HG03439 (cell line): ENCODE results near the gene MYL5.
"Not testable (repeated sequence)": the region's sequence is repeated elsewhere in the genome, so short reads cannot be mapped to it uniquely, and the experiment has no call there.

Source experiments
- ATAC-seq: cut with Tn5 transposase; IDR thresholded peaks from one replicate; pipeline ENCODE4 v1.9.1; 2021; ENCODE audit warnings: mild to moderate bottlenecking, moderate library complexity; ENCODE audit not compliant: unreplicated experiment

The MYL5 gene

DNA sequence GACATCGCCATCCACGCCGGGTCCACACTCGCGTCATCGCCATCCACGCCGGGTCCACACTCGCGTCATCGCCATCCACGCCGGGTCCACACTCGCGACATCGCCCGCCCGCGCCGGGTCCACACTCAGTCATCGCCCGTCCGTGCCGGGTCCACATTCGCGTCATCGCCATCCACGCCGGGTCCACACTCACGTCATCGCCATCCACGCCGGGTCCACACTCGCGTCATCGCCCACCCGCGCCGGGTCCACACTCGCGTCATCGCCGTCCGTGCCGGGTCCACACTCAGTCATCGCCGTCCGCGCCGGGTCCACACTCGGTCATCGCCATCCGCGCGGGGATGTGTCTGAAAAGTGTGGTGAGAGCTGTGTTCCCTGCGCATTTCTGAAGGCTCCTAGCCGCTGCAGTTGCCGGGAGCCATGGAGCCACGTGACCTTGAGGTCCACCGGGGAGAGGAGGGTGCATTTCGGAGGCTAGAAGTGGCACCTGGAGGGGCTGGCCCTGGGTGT is 48.6 kb downstream of the MYL5 start:
- no peak for ATAC-seq

DNA sequence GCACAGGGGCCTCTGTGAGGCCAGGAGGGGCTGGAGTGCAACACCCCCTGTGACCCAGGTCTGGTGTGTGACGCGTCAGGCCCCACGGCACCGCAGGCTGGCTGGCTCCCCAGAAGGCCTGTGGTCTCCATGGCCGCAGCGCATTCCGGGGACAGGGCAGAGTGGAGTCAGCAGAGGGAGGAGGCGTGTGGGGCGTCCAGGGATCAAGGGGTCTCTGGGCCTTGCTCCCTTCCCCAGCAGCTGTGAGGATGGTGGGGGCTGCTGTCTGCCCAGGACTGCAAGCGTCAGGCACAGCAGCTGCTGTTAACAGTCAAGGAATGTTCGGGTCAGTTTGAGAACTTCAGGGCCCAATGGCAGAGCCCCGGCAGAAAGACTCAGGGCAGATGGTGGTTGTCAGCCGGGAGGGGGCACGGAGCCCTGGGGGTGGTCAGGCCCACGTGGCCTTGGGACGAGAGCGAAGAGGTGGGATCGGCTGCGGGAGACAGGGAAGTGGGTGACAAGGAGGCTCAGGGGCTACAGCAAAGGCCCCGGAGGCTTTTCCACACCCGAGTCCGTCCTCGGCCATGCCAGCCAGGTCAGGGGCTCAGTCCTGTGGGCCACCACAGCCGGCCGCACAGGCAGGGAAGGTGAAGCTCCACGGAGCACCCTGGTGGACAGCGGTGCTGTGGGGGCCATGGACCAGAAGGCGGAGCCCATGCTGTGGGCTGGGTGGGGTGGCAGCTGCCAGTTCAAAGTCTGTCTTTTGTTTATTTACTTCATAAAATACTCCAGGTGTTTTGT is 49.6 kb downstream of the MYL5 start:
- no peak for ATAC-seq

DNA sequence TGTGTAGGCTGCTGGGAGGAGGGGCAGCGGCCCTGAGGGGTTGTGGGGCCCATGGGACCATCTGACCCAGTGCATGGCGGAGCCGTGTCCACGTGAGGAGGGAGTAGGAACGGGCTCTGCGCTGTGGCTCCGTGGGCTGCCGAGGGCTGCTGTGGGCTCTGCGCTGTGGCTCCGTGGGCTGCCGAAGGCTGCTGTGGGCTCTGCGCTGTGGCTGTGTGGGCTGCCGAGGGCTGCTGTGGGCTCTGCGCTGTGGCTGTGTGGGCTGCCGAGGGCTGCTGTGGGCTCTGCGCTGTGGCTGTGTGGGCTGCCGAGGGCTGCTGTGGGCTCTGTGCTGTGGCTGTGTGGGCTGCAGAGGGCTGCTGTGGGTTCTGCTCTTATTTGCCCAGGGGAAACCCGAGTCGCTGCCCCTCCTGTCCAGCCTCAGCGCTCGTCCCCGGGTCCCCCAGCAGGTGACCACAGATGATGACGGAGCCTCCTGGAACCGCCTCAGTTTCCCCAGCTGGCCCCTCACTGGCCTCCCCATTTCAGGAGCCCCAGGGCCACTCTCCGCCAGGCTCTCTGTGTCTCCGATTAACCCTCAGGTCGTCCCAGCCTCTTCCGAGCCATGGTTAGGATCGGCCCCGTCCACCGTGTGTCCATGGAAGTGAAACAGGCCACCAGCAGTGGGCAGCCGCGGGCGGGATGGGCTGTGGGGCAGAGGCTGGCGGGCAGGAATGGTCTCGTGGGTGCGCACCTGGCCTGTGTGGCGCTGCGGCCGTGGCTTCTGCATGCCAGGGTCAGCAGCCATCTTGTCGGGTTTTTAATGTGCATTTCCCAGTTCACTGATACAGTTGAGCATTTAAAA is 51.3 kb downstream of the MYL5 start:
- ATAC-seq = no peak

DNA sequence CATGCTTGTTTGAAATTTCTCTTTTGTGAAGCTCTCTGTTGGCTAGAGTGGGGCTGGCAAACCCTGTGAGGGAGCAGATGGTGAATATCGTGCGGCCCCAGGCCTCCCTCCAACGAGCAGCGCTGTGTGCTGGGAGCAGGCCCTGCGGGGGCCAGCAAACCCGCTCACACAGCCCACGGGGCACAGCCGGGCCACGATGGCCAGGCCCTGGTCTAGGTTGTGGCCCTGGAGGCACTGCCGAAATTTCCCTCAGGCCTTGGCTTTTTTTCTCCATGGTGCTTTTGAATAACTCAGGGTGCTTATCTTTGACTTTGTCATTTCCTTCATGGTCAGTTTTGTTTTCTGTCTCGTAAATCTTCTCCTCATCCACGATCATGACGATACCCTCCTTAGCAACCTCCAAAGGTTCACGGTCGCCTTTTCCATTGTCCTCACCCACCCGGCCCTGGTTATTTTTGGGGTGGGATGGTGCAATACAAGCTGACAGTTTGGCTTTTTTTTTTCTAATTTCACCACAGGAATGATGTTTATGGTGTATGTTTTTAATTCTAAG is 52.0 kb downstream of the MYL5 start:
- no peak for ATAC-seq

DNA sequence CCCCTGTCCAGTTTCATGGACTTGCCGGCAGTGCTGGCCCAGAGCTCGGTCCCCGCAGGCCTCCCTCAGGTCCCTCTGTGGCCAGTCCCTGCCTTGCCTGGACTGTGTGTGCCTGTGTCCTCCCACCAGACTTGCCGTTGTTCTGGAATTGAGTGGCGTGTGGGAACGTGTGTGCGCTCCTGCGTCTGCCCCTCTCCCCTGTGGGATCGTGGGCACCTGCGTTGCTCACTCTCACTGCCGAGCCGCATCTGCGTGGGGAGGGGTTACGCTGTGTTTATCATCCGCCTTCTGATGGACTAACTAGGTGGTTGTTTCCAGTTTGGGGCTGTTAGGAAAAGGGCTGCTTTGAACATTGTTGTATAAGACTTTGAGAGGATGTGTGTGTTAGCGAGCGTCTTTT is 52.5 kb downstream of the MYL5 start:
- ATAC-seq = no peak

DNA sequence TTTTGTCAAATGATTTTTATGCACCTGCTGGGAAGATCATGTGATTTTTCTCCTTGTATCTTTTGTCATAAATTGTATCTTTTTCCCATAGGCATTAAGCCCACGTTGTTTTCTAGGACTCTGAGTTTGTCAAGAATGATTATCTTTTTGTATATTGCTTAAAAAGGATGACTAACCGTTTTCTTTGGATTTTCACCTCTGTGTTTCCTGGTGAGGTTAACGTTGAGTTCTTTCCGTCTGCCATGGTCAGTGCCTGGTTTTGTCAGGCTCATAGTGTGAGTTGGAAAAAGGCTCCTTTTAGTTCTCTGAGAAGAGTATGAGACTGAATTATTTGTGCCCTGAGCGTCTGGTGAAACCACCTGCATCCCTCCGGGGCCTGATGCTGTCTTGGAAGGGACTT is 53.2 kb downstream of the MYL5 start:
- ATAC-seq = no peak

DNA sequence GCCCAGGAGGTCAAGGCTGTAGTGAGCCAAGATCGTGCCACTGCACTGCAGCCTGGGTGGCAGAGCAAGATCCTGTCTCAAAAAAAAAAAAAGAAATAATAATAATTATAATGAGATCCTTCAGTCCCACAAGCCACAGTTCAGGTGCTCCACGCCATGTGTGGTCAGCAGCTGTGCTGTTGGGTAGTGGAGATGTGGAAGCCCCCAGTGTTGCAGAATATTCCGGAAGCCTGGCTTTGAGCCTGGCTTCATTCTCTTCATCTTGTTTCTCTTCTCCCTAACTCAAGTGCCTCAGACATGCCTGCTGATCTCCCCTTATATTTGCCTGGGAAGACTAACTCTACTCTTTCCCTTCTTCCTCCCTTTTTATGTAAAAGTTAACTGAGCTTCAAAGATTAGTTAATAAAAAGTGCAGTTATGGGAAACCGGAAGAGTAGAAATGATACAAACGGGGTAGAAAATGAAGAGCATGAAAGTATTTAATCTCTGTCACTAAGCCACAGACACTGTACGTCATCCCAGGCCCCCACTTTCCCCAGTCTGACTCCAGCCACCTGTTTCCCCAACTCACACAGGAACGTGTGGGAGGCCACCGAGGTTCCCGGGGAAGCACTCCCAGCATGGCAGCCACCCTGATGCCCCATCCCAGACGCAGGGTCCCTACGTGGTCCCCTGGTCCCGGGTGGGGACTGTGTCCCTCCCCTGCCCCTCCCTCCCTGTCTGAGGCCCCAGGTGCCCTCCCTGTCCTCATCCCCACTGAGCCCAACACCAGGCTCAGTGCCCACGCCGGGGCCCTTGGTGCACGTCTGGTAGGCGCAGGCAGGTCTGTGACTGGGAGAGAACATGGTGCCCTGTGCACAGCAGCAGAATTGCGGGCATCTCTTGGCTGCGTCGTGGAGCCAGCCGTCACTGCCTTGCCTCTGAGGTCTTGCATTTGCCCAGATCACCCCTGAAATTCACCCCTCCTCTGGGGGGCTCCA is 55.3 kb downstream of the MYL5 start:
- no peak for ATAC-seq

DNA sequence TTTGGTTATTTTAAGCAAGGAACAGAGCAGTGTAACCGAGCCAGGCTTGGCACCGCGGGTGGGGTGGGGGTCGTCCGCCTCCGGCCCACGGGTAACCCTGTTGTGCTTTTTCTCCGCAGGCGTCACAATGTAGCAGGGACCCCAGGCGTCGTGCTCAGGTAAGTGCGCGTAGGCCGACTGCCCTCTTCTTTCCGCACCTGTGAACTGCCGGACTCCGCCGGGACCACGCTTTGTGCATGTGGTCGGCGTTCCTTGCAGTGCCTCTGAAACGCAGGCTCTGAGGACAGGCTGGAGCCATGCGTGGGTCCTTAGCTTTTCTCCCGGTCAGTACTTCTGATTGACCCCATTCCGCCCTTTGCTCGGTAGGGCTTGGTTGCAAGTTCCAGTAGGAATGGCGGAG is 56.2 kb downstream of the MYL5 start:
- ATAC-seq = no peak

DNA sequence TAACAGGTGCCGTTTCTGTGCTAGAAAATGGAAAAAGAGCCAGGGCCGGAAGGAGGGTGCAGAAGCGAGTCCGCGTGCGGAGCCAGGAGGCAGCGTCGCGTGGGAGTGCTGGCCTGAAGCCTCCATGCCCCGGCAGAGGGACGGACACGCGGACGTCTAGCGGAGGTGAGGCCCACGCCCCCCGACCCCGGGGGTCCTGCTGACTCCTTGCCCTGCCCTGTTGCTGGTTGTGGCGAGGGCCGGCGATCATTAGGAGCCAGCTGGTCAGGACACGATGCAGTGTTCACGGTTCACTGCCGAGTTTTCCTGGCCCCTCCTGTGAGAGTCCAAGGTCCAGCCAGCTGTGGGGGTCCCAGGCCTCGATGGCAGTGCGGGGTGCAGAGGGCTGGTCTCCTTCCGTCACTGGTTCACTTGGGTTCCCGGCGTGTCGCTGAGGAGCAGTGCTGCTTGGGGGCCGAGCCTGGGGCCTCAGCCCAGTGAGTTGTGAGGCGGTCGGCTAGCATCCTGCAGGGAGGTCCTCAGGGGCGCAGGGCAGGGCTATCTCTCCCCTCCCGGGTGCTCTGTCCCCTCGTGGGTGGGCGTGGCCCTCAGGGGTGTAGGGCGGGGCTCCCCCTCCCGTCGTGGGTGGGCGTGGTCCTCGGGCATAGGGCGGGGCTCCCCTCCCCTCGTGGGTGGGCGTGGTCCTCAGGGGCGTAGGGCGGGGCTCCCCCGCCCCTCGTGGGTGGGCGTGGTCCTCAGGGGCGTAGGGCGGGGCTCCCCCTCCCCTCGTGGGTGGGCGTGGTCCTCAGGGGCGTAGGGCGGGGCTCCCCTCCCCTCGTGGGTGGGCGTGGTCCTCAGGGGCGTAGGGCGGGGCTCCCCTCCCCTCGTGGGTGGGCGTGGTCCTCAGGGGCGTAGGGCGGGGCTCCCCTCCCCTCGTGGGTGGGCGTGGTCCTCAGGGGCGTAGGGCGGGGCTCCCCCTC is 56.9 kb downstream of the MYL5 start:
- not testable (repeated sequence) for ATAC-seq
